Head of caudate nucleus (tissue), 42 donors: ENCODE data around the gene AP5S1.
A peak's percentile ranks its signal among the peaks of the same experiment; 100 is the strongest.

Experiments
- DNase-seq, 42 donors: peaks; one replicate each; pipeline versions ENCODE4 v3.0.0 to v3.0.0-alpha.2; 2020 to 2021; ENCODE audit warnings: mixed read lengths in 7 of 42
- intact Hi-C: fragments of 100-400 bp; cut with DNase I; formaldehyde crosslinking; loops from one replicate; pipeline ENCODE4 v1.15.0; 2022

The AP5S1 gene

GRCh38 chr20:3802524-3803239 lies 17.7 kb upstream of the AP5S1 start:
- no peak for DNase-seq
- intact Hi-C loops, result no loop called here

GRCh38 chr20:3803289-3803688 lies 17.1 kb upstream of the AP5S1 start:
- intact Hi-C loops, result no loop called here
- DNase-seq, result no peak

GRCh38 chr20:3803854-3804253 lies 16.5 kb upstream of the AP5S1 start:
- DNase-seq, result no peak
- intact Hi-C loops, result no loop called here

GRCh38 chr20:3804254-3804751 lies 16.0 kb upstream of the AP5S1 start:
- intact Hi-C loops, result no loop called here
- no peak for DNase-seq

GRCh38 chr20:3804781-3805180 lies 15.6 kb upstream of the AP5S1 start:
- peak in 1 of 42 donors; percentile 13 for DNase-seq
- intact Hi-C loops, result no loop called here

GRCh38 chr20:3808544-3808943 lies 11.8 kb upstream of the AP5S1 start:
- intact Hi-C loops, result no loop called here
- DNase-seq, result no peak

- intact Hi-C loops, result loop anchor here (2.0 kb wide), 1 partner anchor 15 kb away; the partner anchor contains the start of gene CDC25B
Measured at GRCh38 chr20:3811467-3812258, 8.7 kb upstream of the AP5S1 start.

GRCh38 chr20:3812259-3812681 lies 8.1 kb upstream of the AP5S1 start:
- intact Hi-C loops, result no loop called here
- peak in 1 of 42 donors; percentile 23 for DNase-seq

More at GRCh38 chr20:3811467-3812258, 8.7 kb upstream of the AP5S1 start:
- DNase-seq, result peak; percentile 93 to 99 (median 98)

GRCh38 chr20:3812975-3813847 lies 7.1 kb upstream of the AP5S1 start:
- peak in 1 of 42 donors; percentile 19 for DNase-seq
- intact Hi-C loops, result no loop called here

- DNase-seq, result peak in 1 of 42 donors; percentile 24
- intact Hi-C loops, result no loop called here
Measured at GRCh38 chr20:3813848-3814581, 6.3 kb upstream of the AP5S1 start.

- intact Hi-C loops, result no loop called here
- peak in 2 of 42 donors; percentile 4 to 13 for DNase-seq
Measured at GRCh38 chr20:3814928-3815495, 5.3 kb upstream of the AP5S1 start.

- intact Hi-C loops, result no loop called here
- no peak for DNase-seq
Measured at GRCh38 chr20:3815703-3816315, 4.5 kb upstream of the AP5S1 start.

- peak in 21 of 42 donors; percentile 44 to 83 (median 61) for DNase-seq
- intact Hi-C loops, result no loop called here
Measured at GRCh38 chr20:3818155-3819151, 1.9 kb upstream of the AP5S1 start.

GRCh38 chr20:3819411-3820047 lies 818 bp upstream of the AP5S1 start:
- intact Hi-C loops, result loop anchor here (2.0 kb wide), 2 partner anchors 35 to 51 kb away; no protein-coding TSS in a partner anchor
- DNase-seq, result peak in 1 of 42 donors; percentile 11

- no peak for DNase-seq
- intact Hi-C loops, result loop anchor here (2.0 kb wide), 2 partner anchors 36 to 52 kb away; no protein-coding TSS in a partner anchor
Measured at GRCh38 chr20:3820901-3821727, 767 bp downstream of the AP5S1 start.
